AG10803 (cell line): Measurements from ENCODE around the gene DPH7.

Source experiments
- DNase-seq: peaks from one replicate; pipeline ENCODE4 v3.0.0; 2010; ENCODE audit warnings: low read depth
- H3K4me3 ChIP-seq: 2 replicates; pipeline ENCODE4 v1.5.1; 2011; ENCODE audit warnings: mild to moderate bottlenecking, low read length, control low read depth
- TF ChIP-seq, protein P1 (sequence below): conservative IDR thresholded peaks from 2 replicates; pipeline ENCODE4 v1.5.1; 2011; ENCODE audit warnings: mild to moderate bottlenecking, low read length, control low read depth, inconsistent platforms

Gene DPH7

GRCh38 chr9:137612741-137613142 is 34.0 kb upstream of the DPH7 start:
- DNase-seq = no peak
- no peak overlapping the region for H3K4me3 ChIP-seq
- TF ChIP-seq, protein P1, sequence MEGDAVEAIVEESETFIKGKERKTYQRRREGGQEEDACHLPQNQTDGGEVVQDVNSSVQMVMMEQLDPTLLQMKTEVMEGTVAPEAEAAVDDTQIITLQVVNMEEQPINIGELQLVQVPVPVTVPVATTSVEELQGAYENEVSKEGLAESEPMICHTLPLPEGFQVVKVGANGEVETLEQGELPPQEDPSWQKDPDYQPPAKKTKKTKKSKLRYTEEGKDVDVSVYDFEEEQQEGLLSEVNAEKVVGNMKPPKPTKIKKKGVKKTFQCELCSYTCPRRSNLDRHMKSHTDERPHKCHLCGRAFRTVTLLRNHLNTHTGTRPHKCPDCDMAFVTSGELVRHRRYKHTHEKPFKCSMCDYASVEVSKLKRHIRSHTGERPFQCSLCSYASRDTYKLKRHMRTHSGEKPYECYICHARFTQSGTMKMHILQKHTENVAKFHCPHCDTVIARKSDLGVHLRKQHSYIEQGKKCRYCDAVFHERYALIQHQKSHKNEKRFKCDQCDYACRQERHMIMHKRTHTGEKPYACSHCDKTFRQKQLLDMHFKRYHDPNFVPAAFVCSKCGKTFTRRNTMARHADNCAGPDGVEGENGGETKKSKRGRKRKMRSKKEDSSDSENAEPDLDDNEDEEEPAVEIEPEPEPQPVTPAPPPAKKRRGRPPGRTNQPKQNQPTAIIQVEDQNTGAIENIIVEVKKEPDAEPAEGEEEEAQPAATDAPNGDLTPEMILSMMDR = no peak

DNA sequence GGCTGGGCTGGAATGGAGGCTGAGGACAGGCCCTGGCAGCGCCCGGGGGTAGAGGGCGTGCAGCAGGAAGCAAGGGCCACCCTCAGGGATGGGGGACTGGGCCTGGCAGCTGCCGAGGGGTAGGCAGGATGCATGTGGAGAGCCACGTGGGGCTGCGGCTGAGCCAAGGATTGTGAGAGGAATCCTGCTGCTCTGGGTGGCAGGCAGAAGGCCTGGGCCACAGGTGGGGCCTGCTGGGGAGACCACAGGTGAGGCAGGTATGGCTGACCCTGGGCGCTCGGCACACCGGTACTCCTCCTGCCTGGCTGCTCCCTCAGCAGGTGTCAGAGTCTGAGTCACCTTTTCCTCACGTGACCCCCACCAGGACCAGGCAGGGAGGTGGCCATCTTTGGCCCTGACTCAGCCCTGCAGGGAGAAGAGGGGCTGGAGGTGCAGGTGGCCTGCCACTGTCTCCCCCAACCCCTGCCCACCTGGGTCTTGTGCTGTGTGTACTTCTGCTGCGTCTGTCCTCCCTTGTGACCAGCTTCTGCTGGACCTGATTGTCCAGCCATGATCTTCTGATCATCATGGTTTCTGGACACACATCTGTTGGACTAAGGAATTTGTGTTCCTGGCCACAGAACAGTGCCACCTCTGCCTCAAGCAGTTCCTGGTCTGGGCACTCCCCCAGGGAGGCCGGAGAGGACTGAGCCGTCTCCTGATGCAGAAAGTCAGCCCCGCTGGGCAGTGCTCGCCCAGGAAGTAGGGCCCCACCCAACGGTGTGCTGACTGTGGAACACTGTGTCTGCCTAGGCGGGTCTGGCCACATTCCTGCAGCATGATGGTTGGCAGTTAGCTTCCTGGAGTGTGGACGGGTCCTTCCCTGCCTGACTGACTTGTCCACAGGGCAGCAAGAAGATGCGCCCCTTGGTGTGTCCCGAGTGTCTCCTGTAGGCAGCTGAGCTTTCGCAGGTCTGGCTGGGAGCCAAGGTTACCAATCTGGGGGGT is 33.2 kb upstream of the DPH7 start:
- TF ChIP-seq, protein P1 = peak; percentile 6; the same call in 1 of the 2 replicates
- H3K4me3 ChIP-seq = no peak overlapping the region
- DNase-seq = peak; percentile 76

- no peak for DNase-seq
- H3K4me3 ChIP-seq = no peak overlapping the region
- TF ChIP-seq, protein P1 = no peak
These were observed 32.2 kb upstream of the DPH7 start for GRCh38 chr9:137610944-137611343.

- H3K4me3 ChIP-seq = peak overlapping the region; percentile 63
- TF ChIP-seq, protein P1 = no peak
- no peak for DNase-seq
These were observed 28.6 kb upstream of the DPH7 start for GRCh38 chr9:137607141-137607857.

GRCh38 chr9:137606734-137607138 is 28.0 kb upstream of the DPH7 start:
- DNase-seq = no peak
- TF ChIP-seq, protein P1 = no peak
- H3K4me3 ChIP-seq = peak overlapping the region; percentile 63

DNA sequence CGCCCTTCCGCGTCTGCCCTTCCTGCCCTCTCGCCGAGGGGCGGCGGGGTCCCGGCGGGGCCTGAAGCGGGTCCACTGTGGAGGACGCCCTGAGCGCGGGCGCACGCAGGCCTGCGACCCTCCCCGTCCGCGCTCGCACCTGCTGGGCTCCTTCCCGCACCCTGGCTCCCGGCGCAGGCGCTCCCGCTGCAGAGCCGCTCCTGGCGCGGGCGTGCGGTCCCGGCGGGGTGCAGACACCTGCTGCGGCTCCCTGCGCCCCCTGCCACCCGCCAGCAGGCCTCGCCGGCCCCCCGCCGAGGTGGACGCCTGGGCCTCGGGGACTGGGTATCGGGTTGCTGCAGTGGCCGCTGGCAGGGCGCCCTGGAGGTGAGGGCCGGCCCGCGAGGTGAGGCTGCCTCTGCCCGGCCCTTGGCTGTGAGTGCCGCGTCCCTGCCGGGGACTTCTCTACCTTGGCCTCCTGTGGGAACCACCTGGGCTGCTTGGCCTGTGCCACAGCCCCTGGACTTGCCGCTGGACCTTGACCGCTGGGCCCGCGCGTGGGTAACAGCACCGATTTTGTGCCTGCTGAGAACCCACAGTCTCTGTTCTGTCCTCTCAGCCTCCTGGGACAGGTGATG is 27.4 kb upstream of the DPH7 start:
- TF ChIP-seq, protein P1 = no peak
- no peak for DNase-seq
- H3K4me3 ChIP-seq = peak overlapping the region; percentile 63
